Measurements from ENCODE around the gene HS6ST1.

DNA sequence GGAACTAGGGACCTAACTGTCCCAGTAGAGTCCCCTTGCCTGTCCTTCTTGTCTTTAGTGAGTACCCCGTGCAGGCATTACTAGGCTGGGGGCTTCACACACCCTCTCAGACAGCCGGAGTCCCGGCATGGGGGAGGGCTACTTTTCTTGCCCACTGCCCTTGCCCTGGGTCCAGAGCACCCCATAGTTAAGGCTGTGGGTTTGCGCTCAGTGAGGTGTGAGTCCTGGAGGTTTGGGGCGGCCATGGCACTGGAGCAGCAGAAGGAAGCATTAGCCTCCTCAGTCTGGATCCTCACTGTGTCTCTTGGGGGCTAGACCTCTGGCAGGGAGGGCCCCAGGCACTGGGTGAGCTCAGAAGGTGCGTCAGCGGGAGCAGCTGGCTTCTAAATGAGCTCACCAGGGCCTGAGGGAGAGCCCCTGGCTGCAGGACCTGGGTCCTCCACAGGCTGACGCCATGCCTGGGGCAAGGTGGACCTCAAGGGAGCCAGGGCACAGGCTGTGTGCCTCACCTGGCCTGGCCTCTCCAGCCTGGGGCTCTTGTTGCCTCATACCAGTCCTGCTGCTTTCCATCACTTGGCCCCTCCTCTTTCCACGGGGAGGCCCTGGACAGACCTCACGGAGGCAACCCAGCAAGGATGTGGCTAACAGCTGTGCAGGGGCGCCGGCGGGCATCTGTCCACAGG is 27.4 kb downstream of the HS6ST1 start:
- TF ChIP-seq POLR2A (IDR thresholded peaks at IDR 0.05; ENCODE audit: low read depth, low read length) (no peak), POLR2AphosphoS5 (IDR thresholded peaks at IDR 0.05; ENCODE audit: low read depth, low read length) (no peak)
